HG03469 (cell line): ENCODE data around the gene ANKRD13B.
"Not testable (repeated sequence)": the region's sequence is repeated elsewhere in the genome, so short reads cannot be mapped to it uniquely, and the experiment has no call there.

Experiments
- ATAC-seq: cut with Tn5 transposase; IDR thresholded peaks from one replicate; pipeline ENCODE4 v1.9.1; 2021; ENCODE audit warnings: mild to moderate bottlenecking, moderate library complexity, moderate number of reproducible peaks; ENCODE audit not compliant: unreplicated experiment

Gene ANKRD13B

DNA sequence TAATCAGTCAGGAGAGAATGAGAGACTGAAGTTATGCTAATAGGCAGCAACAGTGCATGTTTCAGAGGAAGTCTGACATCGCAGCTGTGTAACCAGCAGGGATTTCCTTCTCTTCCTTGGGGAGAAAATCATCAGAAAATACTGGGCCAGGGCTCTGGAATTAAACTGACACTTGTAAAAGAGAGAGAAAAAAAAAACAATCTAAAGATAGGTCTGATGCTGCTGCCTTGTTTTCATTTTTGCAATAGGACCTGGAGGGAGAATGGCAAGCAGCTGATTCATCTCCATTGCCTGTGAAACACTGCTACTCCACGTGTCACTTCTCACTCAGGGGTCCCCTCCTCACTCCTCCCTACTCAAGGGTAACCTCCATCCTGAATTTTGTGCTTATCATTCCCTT, 47.5 kb downstream of the ANKRD13B start:
- no peak for ATAC-seq

DNA sequence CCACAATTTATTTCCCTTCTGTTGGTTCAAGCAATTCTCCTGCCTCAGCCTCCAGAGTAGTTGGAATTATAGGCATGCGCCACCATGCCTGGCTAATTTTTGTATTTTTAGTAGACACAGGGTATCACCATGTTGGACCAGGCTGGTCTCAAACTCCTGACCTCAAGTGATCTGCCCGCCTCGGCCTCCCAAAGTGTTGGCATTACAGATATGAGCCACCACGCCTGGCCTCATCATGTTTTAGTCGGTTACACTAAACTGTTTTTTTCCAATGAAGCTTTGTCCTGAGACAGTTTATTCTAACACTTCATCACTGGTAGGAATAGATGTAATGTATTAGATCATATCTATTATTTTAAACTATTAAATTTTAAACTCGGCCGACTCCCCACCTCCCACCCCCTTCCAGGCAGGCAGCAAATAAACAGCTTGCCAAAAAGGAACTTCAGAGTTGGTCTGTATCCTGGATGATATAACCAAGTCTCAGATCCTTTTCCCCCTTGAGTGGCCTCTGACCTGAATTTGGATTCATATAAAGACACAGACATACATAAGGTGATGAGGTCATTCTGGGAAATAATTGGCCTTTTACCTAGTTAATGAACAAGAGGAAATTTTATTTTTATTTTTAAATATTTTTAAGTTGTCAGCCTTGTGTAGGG, 48.2 kb downstream of the ANKRD13B start:
- no peak for ATAC-seq

GRCh38 chr17:29642171-29642611, 49.3 kb downstream of the ANKRD13B start:
- no peak for ATAC-seq

DNA sequence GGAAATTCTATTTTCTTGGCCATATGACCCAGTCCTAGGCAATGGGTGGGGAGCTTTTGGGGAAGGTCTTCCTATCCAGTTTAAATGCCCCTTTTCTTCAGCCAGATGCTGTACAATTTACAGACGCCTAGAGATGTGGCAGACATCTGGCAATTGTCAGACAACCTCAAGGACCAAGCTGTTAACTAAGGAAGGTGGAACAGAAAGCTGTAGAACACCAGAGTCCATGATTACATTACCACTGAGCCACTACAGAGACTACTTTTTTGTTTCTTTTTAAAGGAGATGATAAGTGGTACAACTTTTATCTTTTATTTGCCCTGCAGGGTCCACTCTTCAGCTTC, 50.9 kb downstream of the ANKRD13B start:
- no peak for ATAC-seq

GRCh38 chr17:29645515-29646051, 52.7 kb downstream of the ANKRD13B start:
- no peak for ATAC-seq

DNA sequence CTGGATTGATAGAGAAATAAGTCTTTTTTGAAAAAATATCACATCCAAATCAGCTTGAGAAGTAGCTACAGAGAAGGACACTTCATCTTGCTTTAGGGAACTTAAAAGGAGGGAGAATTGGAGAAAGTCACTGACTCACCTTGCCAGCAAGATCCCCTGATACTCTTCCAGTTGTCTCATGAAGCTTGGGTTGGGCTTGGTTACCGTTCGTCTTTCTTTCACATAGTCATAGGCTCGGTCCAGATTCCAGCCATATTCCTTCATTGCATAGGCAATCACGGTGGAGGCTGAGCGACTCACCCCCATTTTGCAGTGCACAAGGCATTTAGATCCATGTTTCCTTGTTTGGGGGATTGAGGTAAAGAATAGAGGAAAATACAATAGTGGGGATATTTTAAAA, 55.1 kb downstream of the ANKRD13B start:
- no peak for ATAC-seq

GRCh38 chr17:29649359-29649758, 56.4 kb downstream of the ANKRD13B start:
- ATAC-seq, result no peak

DNA sequence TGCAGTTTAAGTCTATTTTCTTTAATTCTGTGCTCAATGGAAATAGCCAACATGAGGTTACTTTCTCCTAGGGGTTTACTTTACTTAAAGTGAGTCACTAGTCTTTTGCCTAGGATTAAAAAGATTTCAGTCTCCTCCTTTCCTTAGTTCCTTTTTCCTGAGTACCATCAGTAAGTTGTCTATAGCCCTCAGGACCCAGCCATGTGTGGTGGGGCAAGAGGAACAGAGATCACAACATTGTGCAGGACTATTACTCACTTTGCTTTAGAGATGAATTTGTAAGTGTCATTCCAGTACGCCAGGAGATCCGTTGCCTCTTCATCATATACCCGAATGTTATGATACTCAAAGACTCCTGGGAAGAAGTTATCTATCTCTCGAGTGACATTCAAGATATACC, 57.5 kb downstream of the ANKRD13B start:
- no peak for ATAC-seq

DNA sequence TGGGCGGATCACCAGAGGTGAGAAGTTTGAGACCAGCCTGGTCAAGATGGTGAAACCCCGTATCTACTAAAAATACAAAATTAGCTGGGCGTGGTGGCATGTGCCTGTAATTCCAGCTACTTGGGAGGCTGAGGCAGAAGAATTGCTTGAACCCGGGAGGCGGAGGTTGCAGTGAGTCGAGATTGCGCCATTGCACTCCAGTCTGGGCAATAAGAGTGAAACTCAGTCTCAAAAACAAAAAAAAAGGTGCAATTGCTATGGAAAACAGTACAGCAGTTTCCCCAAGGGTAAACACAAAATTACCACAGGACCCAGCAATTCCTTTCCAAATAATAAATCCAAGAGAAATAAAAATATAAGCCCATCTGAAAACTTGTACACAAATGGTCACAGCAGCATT, 59.0 kb downstream of the ANKRD13B start:
- ATAC-seq, result not testable (repeated sequence)

- no peak for ATAC-seq
Observed at GRCh38 chr17:29652976-29653375, 60.0 kb downstream of the ANKRD13B start.

GRCh38 chr17:29653995-29654714, 61.2 kb downstream of the ANKRD13B start:
- no peak for ATAC-seq

DNA sequence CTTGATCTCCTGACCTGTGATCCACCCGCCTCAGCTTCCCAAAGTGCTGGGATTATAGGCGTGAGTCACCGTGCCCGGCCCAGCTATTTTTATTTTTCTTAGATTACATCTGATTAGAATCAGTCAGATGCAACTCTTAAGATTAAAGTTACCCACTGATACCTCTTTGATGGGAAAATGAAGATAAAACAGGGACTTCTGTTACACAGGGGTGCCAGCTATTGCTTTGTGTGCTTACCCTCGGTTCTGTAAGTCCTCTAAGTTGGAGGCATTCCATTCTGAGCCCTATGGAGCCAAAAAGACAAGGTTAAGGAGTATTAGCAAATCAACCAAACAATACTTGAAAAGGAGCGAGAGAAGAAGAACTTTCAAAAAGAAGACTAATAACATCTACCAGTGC, 62.4 kb downstream of the ANKRD13B start:
- no peak for ATAC-seq

DNA sequence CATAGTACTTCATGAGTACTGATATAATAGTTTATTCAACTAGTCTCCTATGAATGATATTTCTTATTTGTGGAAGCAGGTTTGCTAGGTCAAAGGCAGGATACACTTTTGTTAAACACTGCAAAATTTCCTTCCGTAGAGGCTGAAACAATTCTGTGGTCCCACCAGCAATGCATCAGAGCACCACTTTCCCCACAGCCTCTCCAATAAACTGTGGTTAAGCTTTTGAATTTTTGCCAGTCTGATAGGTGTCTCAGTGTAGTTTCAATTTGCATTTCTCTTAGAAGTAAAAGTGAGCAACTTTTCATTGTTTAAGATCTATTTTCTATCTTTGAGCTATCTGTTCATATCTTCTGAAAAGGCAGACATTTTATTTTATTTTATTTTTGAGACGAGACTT, 66.2 kb downstream of the ANKRD13B start:
- no peak for ATAC-seq

GRCh38 chr17:29661213-29661612, 68.3 kb downstream of the ANKRD13B start:
- no peak for ATAC-seq

GRCh38 chr17:29663155-29663554, 70.2 kb downstream of the ANKRD13B start:
- ATAC-seq, result no peak
